C4-2B (cell line): ENCODE data around the gene TPPP3.

Experiments
- ZFX ChIP-seq: fragments of 450-650 bp; IDR thresholded peaks from 2 replicates; pipeline ENCODE4 v1.6.1; 2017
- TF ChIP-seq, protein P1 (sequence below): fragments of 450-650 bp; conservative IDR thresholded peaks from 2 replicates; pipeline ENCODE4 v1.5.1; 2017; ENCODE audit warnings: mild to moderate bottlenecking

DNA sequence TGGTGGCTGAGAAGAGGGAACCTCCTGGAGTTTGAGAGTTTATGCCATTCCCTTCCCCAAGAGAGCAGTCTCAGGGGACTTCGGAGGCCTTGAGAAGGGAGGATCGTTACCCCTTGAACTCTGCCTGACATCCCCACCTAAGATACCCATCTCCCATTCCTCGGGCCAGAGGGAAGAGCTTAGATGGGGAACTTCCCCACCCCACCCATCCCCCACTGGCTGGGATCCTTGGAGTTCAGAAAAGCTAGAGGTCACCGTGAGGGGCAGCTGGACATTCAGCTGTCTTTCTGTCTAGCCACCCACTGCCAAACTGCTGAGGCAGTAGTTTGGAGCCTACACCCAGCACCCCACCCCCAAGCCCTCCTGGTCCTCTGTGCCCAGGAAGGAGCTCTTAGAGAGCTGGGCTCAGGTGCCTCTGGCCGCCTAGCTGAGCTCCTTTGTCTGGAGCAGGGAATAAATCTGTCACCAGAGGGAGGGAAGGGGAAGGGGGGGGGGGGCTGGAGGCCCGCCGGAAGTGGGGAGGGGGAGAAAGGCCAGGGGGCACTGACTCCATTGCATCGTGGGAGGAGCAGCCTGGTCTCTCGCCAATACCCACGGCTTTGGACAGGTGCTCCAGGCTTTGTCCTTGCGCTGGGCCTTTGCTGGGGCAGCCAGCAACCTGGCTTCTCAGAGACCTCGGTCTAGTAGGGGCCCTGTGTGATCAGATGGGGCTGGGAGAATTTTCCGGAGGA, 38.6 kb upstream of the TPPP3 start:
- TF ChIP-seq, protein P1, sequence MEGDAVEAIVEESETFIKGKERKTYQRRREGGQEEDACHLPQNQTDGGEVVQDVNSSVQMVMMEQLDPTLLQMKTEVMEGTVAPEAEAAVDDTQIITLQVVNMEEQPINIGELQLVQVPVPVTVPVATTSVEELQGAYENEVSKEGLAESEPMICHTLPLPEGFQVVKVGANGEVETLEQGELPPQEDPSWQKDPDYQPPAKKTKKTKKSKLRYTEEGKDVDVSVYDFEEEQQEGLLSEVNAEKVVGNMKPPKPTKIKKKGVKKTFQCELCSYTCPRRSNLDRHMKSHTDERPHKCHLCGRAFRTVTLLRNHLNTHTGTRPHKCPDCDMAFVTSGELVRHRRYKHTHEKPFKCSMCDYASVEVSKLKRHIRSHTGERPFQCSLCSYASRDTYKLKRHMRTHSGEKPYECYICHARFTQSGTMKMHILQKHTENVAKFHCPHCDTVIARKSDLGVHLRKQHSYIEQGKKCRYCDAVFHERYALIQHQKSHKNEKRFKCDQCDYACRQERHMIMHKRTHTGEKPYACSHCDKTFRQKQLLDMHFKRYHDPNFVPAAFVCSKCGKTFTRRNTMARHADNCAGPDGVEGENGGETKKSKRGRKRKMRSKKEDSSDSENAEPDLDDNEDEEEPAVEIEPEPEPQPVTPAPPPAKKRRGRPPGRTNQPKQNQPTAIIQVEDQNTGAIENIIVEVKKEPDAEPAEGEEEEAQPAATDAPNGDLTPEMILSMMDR: no peak
- no peak for TF ChIP-seq ZFX
